HepG2 (cell line): ENCODE data around the gene ANKRD65. TPM values are rescaled to one million over a fixed set of nuclear protein-coding genes. Genes with fewer than 3 reads are reported as not detected.

Experiments used
- ATF7 ChIP-seq, 2 experiments: fragments of 450-650 bp in 1 of 2; sonication (generic) in 1 of 2; formaldehyde crosslinking in 1 of 2; IDR thresholded peaks; 2 replicates each; pipeline versions ENCODE4 v1.4.0 to v1.6.1; 2016 to 2020; ENCODE audit warnings: antibody characterized with exemption in 1 of 2, mild to moderate bottlenecking in 1 of 2, missing genetic modification reagents in 1 of 2
- CEBPB ChIP-seq: IDR thresholded peaks from 2 replicates; pipeline ENCODE4 v1.6.1; 2011; ENCODE audit warnings: low read depth, low read length, improper control_type of control experiment, borderline replicate concordance
- EEA1 ChIP-seq: sonication (generic); formaldehyde crosslinking; IDR thresholded peaks from 2 replicates; pipeline ENCODE4 v1.5.1; 2020; ENCODE audit warnings: mild to moderate bottlenecking, missing genetic modification reagents, borderline replicate concordance
- FIP1L1 ChIP-seq: fragments of 200-400 bp; formaldehyde crosslinking; IDR thresholded peaks from 2 replicates; pipeline ENCODE4 v1.6.1; 2018; ENCODE audit warnings: low read depth, mild to moderate bottlenecking, low read length, moderate library complexity, borderline replicate concordance; ENCODE audit not compliant: insufficient read depth
- FOXA3 ChIP-seq: IDR thresholded peaks from 2 replicates; pipeline ENCODE4 v1.6.1; 2016; ENCODE audit warnings: missing genetic modification reagents, missing compliant biosample characterization
- GATAD2A ChIP-seq: IDR thresholded peaks from 2 replicates; pipeline ENCODE4 v1.6.1; 2016
- HDAC1 ChIP-seq: sonication (generic); formaldehyde crosslinking; IDR thresholded peaks from 2 replicates; pipeline ENCODE4 v1.5.1; 2020; ENCODE audit warnings: mild to moderate bottlenecking, missing genetic modification reagents
- KLF16 ChIP-seq, 2 experiments: sonication (generic) in 1 of 2; formaldehyde crosslinking in 1 of 2; IDR thresholded peaks; 2 replicates each; pipeline versions ENCODE4 v1.6.1 to v1.8.0; 2016 to 2023; ENCODE audit warnings: missing genetic modification reagents in 2 of 2, missing compliant biosample characterization in 1 of 2
- NFIC ChIP-seq: IDR thresholded peaks from 2 replicates; pipeline ENCODE4 v1.6.1; 2012; ENCODE audit warnings: mild to moderate bottlenecking, low read length, inconsistent platforms
- POLR2A ChIP-seq, 2 experiments: IDR thresholded peaks; 2 replicates each; pipeline ENCODE4 v1.6.1; 2011; ENCODE audit warnings: low read depth in 2 of 2, low read length in 2 of 2, mild to moderate bottlenecking in 1 of 2, moderate library complexity in 1 of 2; ENCODE audit not compliant: insufficient read depth in 1 of 2
- POLR2AphosphoS2 ChIP-seq: IDR thresholded peaks from 2 replicates; pipeline ENCODE4 v1.6.1; 2011; ENCODE audit warnings: low read depth, low read length, improper control_type of control experiment
- ZFP90 ChIP-seq: sonication (generic); formaldehyde crosslinking; IDR thresholded peaks from 2 replicates; pipeline ENCODE4 v1.8.0; 2022; ENCODE audit warnings: missing genetic modification reagents, mild to moderate bottlenecking, inconsistent platforms, borderline replicate concordance
- ZNF10 ChIP-seq: sonication (generic); formaldehyde crosslinking; IDR thresholded peaks from 2 replicates; pipeline ENCODE4 v1.4.0; 2020; ENCODE audit warnings: mild to moderate bottlenecking, low read depth, missing genetic modification reagents, borderline replicate concordance
- ZNF251 ChIP-seq: sonication (generic); formaldehyde crosslinking; IDR thresholded peaks from 2 replicates; pipeline ENCODE4 v1.9.0; 2021; ENCODE audit warnings: mild to moderate bottlenecking, missing genetic modification reagents
- ZNF274 ChIP-seq: sonication (generic); formaldehyde crosslinking; IDR thresholded peaks from 2 replicates; pipeline ENCODE4 v1.5.1; 2020; ENCODE audit warnings: mild to moderate bottlenecking, missing genetic modification reagents
- ZNF329 ChIP-seq: sonication (generic); formaldehyde crosslinking; IDR thresholded peaks from 2 replicates; pipeline ENCODE4 v1.9.0; 2021; ENCODE audit warnings: low read depth, mild to moderate bottlenecking, missing genetic modification reagents
- ZNF430 ChIP-seq: sonication (generic); formaldehyde crosslinking; IDR thresholded peaks from 2 replicates; pipeline ENCODE4 v1.9.0; 2021; ENCODE audit warnings: mild to moderate bottlenecking, missing genetic modification reagents
- ZNF547 ChIP-seq: sonication (generic); formaldehyde crosslinking; IDR thresholded peaks from 2 replicates; pipeline ENCODE4 v1.5.1; 2020; ENCODE audit warnings: mild to moderate bottlenecking, missing genetic modification reagents
- ZNF577 ChIP-seq: sonication (generic); formaldehyde crosslinking; IDR thresholded peaks from 2 replicates; pipeline ENCODE4 v1.4.0; 2020; ENCODE audit warnings: mild to moderate bottlenecking, low read depth, missing genetic modification reagents, borderline replicate concordance
- ZNF703 ChIP-seq: sonication (generic); formaldehyde crosslinking; IDR thresholded peaks from 2 replicates; pipeline ENCODE4 v1.5.1; 2020; ENCODE audit warnings: missing genetic modification reagents, mild to moderate bottlenecking, moderate library complexity, borderline replicate concordance
- ZNF781 ChIP-seq: sonication (generic); formaldehyde crosslinking; IDR thresholded peaks from 2 replicates; pipeline ENCODE4 v1.5.1; 2020; ENCODE audit warnings: borderline replicate concordance, mild to moderate bottlenecking, missing genetic modification reagents; ENCODE audit errors: not compliant biosample characterization
- ZNF790 ChIP-seq: sonication (generic); formaldehyde crosslinking; IDR thresholded peaks from 2 replicates; pipeline ENCODE4 v1.8.0; 2022; ENCODE audit warnings: missing genetic modification reagents, mild to moderate bottlenecking, borderline replicate concordance
- ZNF792 ChIP-seq: IDR thresholded peaks from 2 replicates; pipeline ENCODE4 v1.6.1; 2016
- ZSCAN22 ChIP-seq: sonication (generic); formaldehyde crosslinking; IDR thresholded peaks from 2 replicates; pipeline ENCODE4 v1.4.0; 2020; ENCODE audit warnings: mild to moderate bottlenecking, missing genetic modification reagents
- polyA plus RNA-seq, 8 experiments: library from polyadenylated mRNA; depleted of rRNA in 3 of 8; stranded (reverse) in 7 of 8; unstranded in 1 of 8; fragments of >200 nt; fragmentation: Illumina TruSeq in 4 of 8; extraction: Trizol in 4 of 8; gene quantifications; 2 replicates each; pipeline versions ENCODE4 v1.2.1 to v1.2.3, GENCODE V29; 2011 to 2016; ENCODE audit warnings: low read depth in 4 of 8, missing spikeins in 1 of 8, mixed read lengths in 1 of 8; ENCODE audit not compliant: insufficient read depth in 1 of 8
- total RNA-seq, 5 experiments: library from RNA; depleted of rRNA; stranded (reverse); fragments of >200 nt; fragmentation: Illumina TruSeq; extraction: Trizol; gene quantifications; 2 replicates each; pipeline ENCODE4 v1.2.3, GENCODE V29; 2016; ENCODE audit warnings: low read depth in 1 of 5

Gene ANKRD65
- total and polyA plus RNA-seq, 2 of the 13 experiments (the other 11 are each of a cell fraction or from before 2014, with no cell fraction given): 12.1 to 30.1 TPM

- TF ChIP-seq ZNF790 (0 out of 2 replicates have a peak, but pooled peaks have one; percentile 44), ZFP90 (CRISPR knock-in tag) (no peak), KLF16 (CRISPR knock-in tag; IDR thresholded peaks at IDR 0.05) (no peak), NFIC (no peak), ZNF430 (peak; percentile 20; the same call in 1 of the 2 replicates), FIP1L1 (no peak), POLR2A (IDR thresholded peaks at IDR 0.05; ENCODE audit: insufficient read depth in 1 of 2, low read depth in 2 of 2, low read length in 2 of 2) (no peak), HDAC1 (CRISPR knock-in tag) (no peak), ZNF10 (CRISPR knock-in tag) (no peak), ZSCAN22 (CRISPR knock-in tag) (no peak), ATF7 (IDR thresholded peaks at IDR 0.05) (no peak), ATF7 (CRISPR knock-in tag; IDR thresholded peaks at IDR 0.05) (0 out of 2 replicates have a peak, but pooled peaks have one; percentile 9), EEA1 (CRISPR knock-in tag) (0 out of 2 replicates have a peak, but pooled peaks have one; percentile 22), ZNF577 (CRISPR knock-in tag) (no peak), CEBPB (no peak), FOXA3 (no peak), GATAD2A (CRISPR knock-in tag) (no peak), ZNF251 (CRISPR knock-in tag) (no peak), ZNF792 (CRISPR knock-in tag) (no peak), ZNF703 (CRISPR knock-in tag) (no peak), ZNF274 (CRISPR knock-in tag) (no peak), ZNF329 (CRISPR knock-in tag) (no peak), POLR2AphosphoS2 (no peak), ZNF547 (CRISPR knock-in tag) (no peak), ZNF781 (CRISPR knock-in tag) (no peak)
- TF ChIP-seq, all 625 proteins: peak for 17
Observed at GRCh38 chr1:1433804-1434130, 12.7 kb upstream of the ANKRD65 start (continued).
